ENCODE data around the gene RPS6KA2. TPM values are rescaled to one million over a fixed set of nuclear protein-coding genes. Genes with fewer than 3 reads are reported as not detected.

The RPS6KA2 gene
- total RNA-seq, 4 donors from 2014 or later: 52.1 to 84.8 (median 58.7) TPM

DNA sequence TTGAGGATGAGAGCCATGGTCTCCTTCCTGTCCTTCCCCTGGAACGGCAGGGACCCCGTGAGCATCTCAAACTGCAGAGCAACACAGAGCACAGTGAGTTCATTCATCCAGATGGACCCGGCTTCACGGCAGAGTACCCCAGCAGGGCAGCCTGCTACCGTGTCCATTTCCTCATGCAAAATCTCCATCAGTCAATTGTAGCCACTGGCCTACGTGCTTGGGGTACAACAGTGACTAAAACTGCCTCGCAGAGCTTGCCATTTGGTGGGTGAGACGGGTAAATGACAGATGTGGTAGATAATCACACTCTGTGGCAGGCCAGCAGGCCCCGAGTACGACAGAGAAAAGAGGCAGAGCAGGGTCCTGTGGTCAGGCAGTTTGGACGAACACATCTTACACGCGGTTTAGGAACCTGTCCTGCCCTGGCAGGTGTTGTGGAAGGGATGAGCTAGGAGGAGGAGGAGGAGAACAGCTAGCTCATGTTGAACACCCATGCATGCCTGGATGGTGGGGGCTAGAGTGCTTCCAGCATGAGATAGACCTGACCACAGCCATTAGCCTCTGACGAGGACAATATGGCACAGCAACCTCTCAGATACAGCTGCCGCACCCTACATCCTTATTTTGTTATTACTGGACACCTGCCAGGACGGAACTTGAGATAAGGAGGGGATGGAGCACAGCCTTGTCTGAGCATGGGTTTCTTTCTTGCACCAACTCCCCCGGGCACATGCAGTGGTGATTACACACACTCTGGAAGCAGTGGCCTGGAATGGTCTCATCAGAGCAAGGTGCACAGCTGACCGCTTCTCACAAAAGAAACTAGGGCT, 136.2 kb downstream of the RPS6KA2 start:
- DNase-seq (ENCODE audit: low spot score): no peak
- TF ChIP-seq, protein P1, sequence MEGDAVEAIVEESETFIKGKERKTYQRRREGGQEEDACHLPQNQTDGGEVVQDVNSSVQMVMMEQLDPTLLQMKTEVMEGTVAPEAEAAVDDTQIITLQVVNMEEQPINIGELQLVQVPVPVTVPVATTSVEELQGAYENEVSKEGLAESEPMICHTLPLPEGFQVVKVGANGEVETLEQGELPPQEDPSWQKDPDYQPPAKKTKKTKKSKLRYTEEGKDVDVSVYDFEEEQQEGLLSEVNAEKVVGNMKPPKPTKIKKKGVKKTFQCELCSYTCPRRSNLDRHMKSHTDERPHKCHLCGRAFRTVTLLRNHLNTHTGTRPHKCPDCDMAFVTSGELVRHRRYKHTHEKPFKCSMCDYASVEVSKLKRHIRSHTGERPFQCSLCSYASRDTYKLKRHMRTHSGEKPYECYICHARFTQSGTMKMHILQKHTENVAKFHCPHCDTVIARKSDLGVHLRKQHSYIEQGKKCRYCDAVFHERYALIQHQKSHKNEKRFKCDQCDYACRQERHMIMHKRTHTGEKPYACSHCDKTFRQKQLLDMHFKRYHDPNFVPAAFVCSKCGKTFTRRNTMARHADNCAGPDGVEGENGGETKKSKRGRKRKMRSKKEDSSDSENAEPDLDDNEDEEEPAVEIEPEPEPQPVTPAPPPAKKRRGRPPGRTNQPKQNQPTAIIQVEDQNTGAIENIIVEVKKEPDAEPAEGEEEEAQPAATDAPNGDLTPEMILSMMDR (IDR thresholded peaks at IDR 0.05): no peak
- no peak for ATAC-seq (ENCODE audit: low FRiP score)

DNA sequence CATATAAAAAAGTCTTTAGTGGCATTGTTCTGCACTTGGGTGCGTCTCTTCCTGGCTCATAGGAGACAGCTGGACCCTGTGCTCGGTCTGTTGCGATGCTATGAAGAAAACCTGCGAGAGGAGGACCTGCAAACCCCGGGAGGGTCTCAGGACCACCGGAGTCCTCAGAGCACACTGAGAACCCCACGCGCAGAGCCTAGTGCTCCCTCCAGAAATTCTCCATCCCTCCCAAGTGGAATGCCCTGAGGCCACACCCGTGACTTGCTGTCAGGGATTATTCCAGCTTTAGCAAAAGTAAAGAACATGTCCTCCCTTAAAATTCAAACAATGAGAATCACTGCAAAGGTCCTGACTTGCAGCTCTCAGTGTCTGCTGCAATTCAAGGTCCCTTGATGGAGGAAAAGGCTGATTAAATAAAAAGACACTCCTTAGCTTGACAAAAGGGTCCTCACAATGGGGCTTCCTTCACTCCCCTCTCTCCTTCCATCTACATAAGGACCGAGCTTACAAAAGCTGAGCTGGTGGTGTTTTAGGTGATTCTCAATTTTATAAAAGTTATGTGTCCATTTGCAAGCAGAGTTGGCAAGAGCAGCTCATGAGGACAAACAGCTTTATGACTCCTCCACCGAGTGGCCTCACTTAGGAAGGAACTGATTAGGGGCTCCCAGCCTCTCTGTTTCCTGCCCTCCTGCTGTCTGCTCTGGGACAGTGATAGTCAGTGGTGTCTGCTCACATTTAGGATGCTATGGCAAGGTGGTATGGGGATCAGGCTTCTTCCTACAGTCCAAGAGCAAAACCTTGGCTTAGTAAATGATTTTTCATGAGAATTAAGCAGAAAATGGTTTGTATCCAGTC, 137.5 kb downstream of the RPS6KA2 start:
- TF ChIP-seq, protein P1 (IDR thresholded peaks at IDR 0.05): no peak
- no peak for ATAC-seq (ENCODE audit: low FRiP score)
- DNase-seq (ENCODE audit: low spot score): no peak

DNA sequence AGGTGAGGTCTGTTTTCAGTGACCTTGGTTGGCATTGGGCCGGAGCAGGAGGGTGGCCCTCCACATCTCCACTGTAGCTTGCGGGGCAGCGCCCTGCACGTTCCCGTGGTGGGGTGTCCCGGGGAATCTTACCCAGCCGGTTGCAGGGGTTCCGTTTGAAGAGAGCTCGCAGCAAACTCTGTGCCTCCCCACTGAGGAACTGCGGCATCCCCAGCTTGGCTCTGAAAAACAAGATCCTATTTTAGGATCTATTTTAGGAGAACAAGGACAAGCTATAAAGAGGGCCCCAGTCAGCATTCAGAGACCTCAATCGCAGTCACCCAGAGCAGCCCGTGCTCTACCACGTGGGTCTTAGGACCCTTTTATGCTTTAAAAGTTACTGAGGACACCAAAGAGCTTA, 138.3 kb downstream of the RPS6KA2 start:
- TF ChIP-seq, protein P1 (IDR thresholded peaks at IDR 0.05): no peak
- no peak for DNase-seq (ENCODE audit: low spot score)
- ATAC-seq (ENCODE audit: low FRiP score): no peak

DNA sequence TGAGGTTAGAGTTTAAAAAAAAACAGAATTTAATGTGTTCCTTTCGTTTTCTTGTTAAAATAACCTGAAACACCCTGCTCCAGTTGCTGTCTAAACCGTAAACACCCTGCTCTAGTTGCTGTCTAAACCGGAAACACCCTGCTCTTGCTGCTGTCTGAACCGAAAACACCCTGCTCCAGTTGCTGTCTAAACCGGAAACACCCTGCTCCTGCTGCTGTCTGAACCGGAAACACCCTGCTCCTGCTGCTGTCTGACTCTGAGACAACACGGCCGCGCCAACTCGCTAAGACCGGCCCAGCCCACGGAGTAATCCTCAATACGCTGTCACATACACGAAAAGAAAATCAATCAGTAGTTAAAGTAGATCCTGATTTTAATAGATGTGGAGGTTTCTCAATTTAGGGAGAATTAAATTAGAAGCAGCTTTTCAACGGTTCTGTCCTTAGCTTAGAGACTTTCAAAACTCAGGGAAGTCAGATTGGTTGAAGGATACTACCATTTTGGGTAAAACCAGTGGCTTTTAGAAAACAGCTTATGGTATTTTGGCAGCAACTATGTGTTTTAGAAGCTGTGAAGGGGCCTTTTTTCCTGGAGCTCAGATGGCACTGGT, 138.9 kb downstream of the RPS6KA2 start:
- TF ChIP-seq, protein P1 (IDR thresholded peaks at IDR 0.05): no peak
- DNase-seq (ENCODE audit: low spot score): no peak
- ATAC-seq (ENCODE audit: low FRiP score): no peak

DNA sequence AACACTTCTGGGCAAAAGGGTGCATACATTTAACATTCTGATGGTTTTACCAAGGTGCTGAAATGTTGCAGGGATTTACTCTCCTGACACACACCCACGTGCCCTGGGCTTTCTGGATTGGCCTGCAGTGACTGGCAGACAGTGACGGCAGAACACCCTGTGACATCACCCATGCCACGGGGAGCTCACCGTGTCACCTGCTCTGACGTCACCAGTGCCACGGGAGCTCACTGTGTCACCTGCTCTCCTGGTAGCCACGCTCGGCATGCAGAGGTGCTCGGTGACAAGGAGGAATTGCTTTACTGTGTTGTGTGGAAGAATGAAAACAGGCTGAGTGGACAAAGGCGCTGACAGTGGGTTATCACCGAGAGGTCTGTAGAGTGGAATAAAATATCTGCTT, 139.9 kb downstream of the RPS6KA2 start:
- DNase-seq (ENCODE audit: low spot score) (no peak), ATAC-seq (ENCODE audit: low FRiP score) (no peak)
- TF ChIP-seq, protein P1 (IDR thresholded peaks at IDR 0.05): no peak

DNA sequence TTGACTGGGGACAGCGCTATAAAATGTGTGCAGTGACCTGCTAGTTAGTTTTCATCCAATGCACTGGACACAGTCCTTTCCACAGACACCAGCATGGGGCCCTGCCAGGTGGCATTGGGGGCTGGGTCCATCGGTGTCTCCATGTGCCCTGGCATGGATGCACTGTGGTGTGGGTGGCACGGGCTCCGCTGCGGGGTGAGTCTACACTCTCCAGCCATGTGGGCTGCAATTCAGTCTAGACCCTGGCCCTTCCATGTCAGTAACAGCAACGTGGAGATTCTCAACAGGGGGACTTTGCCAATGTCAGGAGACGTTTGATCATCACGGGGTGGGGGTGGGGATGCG, 140.5 kb downstream of the RPS6KA2 start:
- DNase-seq (ENCODE audit: low spot score) (no peak), ATAC-seq (ENCODE audit: low FRiP score) (no peak)
- TF ChIP-seq, protein P1 (IDR thresholded peaks at IDR 0.05): no peak

Data from omental fat pad (tissue), 4 donors.